Neural cell (in vitro differentiated cells): Measurements from ENCODE around the gene QRICH1. TPM values are rescaled to one million over a fixed set of nuclear protein-coding genes. Genes with fewer than 3 reads are reported as not detected.

Source experiments
- H2AFZ ChIP-seq: fragments of 200-600, 300-800 bp; sonication (generic), shearing (Covaris generic); 2 replicates; pipeline ENCODE4 v1.6.0; 2014; ENCODE audit warnings: low read depth, mild to moderate bottlenecking, antibody characterized with exemption, low read length, moderate library complexity
- H3F3A ChIP-seq: fragments of 200-600 bp; shearing (Covaris generic); 2 replicates; pipeline ENCODE4 v1.6.1; 2016; ENCODE audit warnings: mild to moderate bottlenecking, moderate library complexity, mixed read lengths, antibody characterized with exemption, low read length; ENCODE audit not compliant: insufficient read depth, poor library complexity, severe bottlenecking
- H3K27ac ChIP-seq: fragments of 200-600, 300-800 bp; sonication (generic), shearing (Covaris generic); 2 replicates; pipeline ENCODE4 v1.5.1; 2014; ENCODE audit warnings: mild to moderate bottlenecking, low read length, moderate library complexity
- H3K27me3 ChIP-seq: fragments of 300-800, 200-600 bp; sonication (generic), shearing (Covaris generic); 2 replicates; pipeline ENCODE4 v1.6.0; 2014; ENCODE audit warnings: mild to moderate bottlenecking, low read depth, low read length, moderate library complexity; ENCODE audit not compliant: insufficient read depth
- H3K36me3 ChIP-seq: fragments of 300-800, 200-600 bp; sonication (generic), shearing (Covaris generic); 2 replicates; pipeline ENCODE4 v1.5.1; 2014; ENCODE audit warnings: mild to moderate bottlenecking, antibody characterized with exemption, low read length, moderate library complexity; ENCODE audit not compliant: insufficient read depth
- H3K4me2 ChIP-seq: fragments of 300-800, 200-600 bp; sonication (generic), shearing (Covaris generic); 2 replicates; pipeline ENCODE4 v1.6.0; 2014; ENCODE audit warnings: mild to moderate bottlenecking, low read length
- H3K4me3 ChIP-seq: fragments of 300-800, 200-600 bp; sonication (generic), shearing (Covaris generic); 2 replicates; pipeline ENCODE4 v1.5.1; 2014; ENCODE audit warnings: mild to moderate bottlenecking, low read length, moderate library complexity
- H3K79me2 ChIP-seq: fragments of 200-600 bp; shearing (Covaris generic); replicated peaks from 2 replicates; pipeline ENCODE4 v1.6.0; 2014; ENCODE audit warnings: mild to moderate bottlenecking, low read length, moderate library complexity; ENCODE audit not compliant: insufficient read depth
- H3K9ac ChIP-seq: fragments of 300-800, 200-600 bp; sonication (generic), shearing (Covaris generic); 2 replicates; pipeline ENCODE4 v1.6.1; 2016; ENCODE audit warnings: mild to moderate bottlenecking, low read length, mixed read lengths
- H3K9me2 ChIP-seq: fragments of 200-600 bp; shearing (Covaris generic); 2 replicates; pipeline ENCODE4 v1.6.1; 2016; ENCODE audit warnings: mild to moderate bottlenecking, low read length, mixed read lengths; ENCODE audit not compliant: insufficient read depth
- H3K9me3 ChIP-seq: fragments of 200-600, 300-800 bp; sonication (generic), shearing (Covaris generic); 2 replicates; pipeline ENCODE4 v1.6.1; 2016; ENCODE audit warnings: mild to moderate bottlenecking, mixed run types, low read length, moderate library complexity, mixed read lengths
- H4K20me1 ChIP-seq: fragments of 200-600 bp; shearing (Covaris generic); 2 replicates; pipeline ENCODE4 v1.6.1; 2016; ENCODE audit warnings: mild to moderate bottlenecking, mixed run types; ENCODE audit not compliant: insufficient read depth
- EP300 ChIP-seq: fragments of 450-650 bp; conservative IDR thresholded peaks from 2 replicates; pipeline ENCODE4 v1.6.1; 2014; ENCODE audit warnings: antibody characterized with exemption, mild to moderate bottlenecking, moderate library complexity; ENCODE audit not compliant: poor library complexity, severe bottlenecking
- EZH2 ChIP-seq: fragments of 200-600, 300-800 bp; shearing (Covaris generic), sonication (generic); IDR thresholded peaks from 2 replicates; pipeline ENCODE4 v1.6.1; 2014; ENCODE audit warnings: antibody characterized with exemption, low read length, borderline replicate concordance, mild to moderate bottlenecking; ENCODE audit not compliant: insufficient read depth, poor library complexity, severe bottlenecking
- MXI1 ChIP-seq: fragments of 450-650 bp; conservative IDR thresholded peaks from 2 replicates; pipeline ENCODE4 v1.6.1; 2014; ENCODE audit warnings: antibody characterized with exemption, mild to moderate bottlenecking; ENCODE audit not compliant: poor library complexity, severe bottlenecking
- POLR2AphosphoS5 ChIP-seq: IDR thresholded peaks from 2 replicates; pipeline ENCODE4 v1.6.1; 2012
- RAD21 ChIP-seq: fragments of 450-650 bp; conservative IDR thresholded peaks from 2 replicates; pipeline ENCODE4 v1.6.1; 2014; ENCODE audit warnings: antibody characterized with exemption, mild to moderate bottlenecking, moderate library complexity
- REST ChIP-seq: IDR thresholded peaks from 2 replicates; pipeline ENCODE4 v1.6.1; 2012; ENCODE audit warnings: borderline replicate concordance
- SMC3 ChIP-seq: fragments of 450-650 bp; conservative IDR thresholded peaks from 2 replicates; pipeline ENCODE4 v1.6.1; 2014; ENCODE audit warnings: antibody characterized with exemption, mild to moderate bottlenecking, moderate library complexity; ENCODE audit not compliant: poor library complexity
- TAF1 ChIP-seq: IDR thresholded peaks from 2 replicates; pipeline ENCODE4 v1.6.1; 2012; ENCODE audit warnings: low read depth
- polyA plus RNA-seq: library from polyadenylated mRNA; depleted of rRNA; stranded (reverse); fragments of >200 nt; gene quantifications from 2 replicates; pipeline ENCODE4 v1.2.3, GENCODE V29; 2014
- TF ChIP-seq, protein P1 (sequence below): fragments of 450-650 bp; IDR thresholded peaks from 2 replicates; pipeline ENCODE4 v1.5.1; 2014; ENCODE audit warnings: antibody characterized with exemption, mild to moderate bottlenecking, moderate library complexity; ENCODE audit not compliant: poor library complexity, severe bottlenecking

Gene QRICH1
- polyA plus RNA-seq, 1 donor from 2014 or later, result 87.5 TPM

DNA sequence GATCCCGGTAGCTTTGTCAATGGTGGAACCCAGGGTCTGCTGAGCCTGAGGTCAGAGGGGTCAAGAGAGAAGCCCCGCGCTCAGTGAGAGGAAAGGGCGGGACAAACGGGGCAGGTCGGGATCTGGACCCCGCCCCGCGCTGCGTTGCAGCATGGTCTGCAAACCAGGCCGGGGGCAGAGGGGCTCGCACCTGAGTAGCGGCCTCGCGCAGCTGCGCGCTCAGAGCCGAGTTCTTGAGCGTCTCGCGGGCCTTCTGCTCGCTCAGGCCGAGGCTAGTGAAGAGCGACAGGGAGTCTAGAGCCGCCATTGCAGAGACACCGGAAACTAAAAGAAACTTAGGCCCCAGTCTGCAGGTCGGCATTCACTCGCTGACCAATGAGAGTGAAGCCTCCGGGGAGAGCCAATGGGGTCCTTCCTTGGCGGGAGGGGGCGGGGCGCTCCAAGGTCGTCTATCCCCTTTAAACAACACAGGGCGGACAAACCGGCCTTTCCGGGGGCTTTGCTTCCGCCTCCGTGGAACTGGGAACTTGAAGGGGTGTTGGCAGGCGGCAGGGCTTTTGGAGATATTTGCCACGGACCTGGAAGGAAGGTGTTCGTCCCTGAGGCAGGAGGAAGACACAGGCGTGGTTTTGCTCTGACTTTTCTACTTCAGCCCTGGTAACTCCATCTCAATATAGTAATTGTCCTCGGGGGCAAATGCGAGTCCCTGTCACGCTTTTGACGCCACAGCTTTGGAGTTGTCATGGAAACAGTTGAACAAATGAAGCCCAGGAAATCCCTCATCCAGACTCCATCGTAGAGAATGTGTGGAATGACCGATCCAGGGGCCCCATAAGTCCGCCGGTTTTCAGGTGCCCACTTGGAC is 10.8 kb upstream of the QRICH1 start, which contains the start of gene QARS1:
Gene QARS1 (minus strand): TSS at position 331 of the 865 bp plus-strand sequence. CDS start 24 bp downstream, at position 307.
- H3K9ac ChIP-seq, result peak within 1 kb of the TSS; percentile 81
- no peaks in the 10 kb centered on the region for H3K36me3 ChIP-seq
- H3K9me2 ChIP-seq, result no peaks in the 10 kb centered on the region

GRCh38 chr3:49104052-49104426 is 10.2 kb upstream of the QRICH1 start:
- Histone ChIP-seq H2AFZ (peak overlapping the region; percentile 49), H3K27ac (peak overlapping the region; percentile 70), H3K36me3 (no peaks in the 10 kb centered on the region), H3K4me2 (peak overlapping the region; percentile 92), H3K9me2 (no peaks in the 10 kb centered on the region), H4K20me1 (no peaks in the 10 kb centered on the region), H3K27me3 (no peaks in the 10 kb centered on the region), H3K9ac (peak overlapping the region; percentile 81), H3K79me2 (peaks cover 10% of the 10 kb centered on the region), H3F3A (peaks cover 3% of the 10 kb centered on the region), H3K4me3 (peak overlapping the region; percentile 97), H3K9me3 (no peaks in the 10 kb centered on the region)
- TF ChIP-seq POLR2AphosphoS5 (no peak), TAF1 (no peak), MXI1 (no peak), RAD21 (no peak), SMC3 (no peak), EP300 (no peak), EZH2 (no peak), REST (no peak)
- TF ChIP-seq, protein P1, sequence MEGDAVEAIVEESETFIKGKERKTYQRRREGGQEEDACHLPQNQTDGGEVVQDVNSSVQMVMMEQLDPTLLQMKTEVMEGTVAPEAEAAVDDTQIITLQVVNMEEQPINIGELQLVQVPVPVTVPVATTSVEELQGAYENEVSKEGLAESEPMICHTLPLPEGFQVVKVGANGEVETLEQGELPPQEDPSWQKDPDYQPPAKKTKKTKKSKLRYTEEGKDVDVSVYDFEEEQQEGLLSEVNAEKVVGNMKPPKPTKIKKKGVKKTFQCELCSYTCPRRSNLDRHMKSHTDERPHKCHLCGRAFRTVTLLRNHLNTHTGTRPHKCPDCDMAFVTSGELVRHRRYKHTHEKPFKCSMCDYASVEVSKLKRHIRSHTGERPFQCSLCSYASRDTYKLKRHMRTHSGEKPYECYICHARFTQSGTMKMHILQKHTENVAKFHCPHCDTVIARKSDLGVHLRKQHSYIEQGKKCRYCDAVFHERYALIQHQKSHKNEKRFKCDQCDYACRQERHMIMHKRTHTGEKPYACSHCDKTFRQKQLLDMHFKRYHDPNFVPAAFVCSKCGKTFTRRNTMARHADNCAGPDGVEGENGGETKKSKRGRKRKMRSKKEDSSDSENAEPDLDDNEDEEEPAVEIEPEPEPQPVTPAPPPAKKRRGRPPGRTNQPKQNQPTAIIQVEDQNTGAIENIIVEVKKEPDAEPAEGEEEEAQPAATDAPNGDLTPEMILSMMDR, result no peak

More for the DNA sequence above, 10.8 kb upstream of the QRICH1 start, which contains the start of gene QARS1:
- TF ChIP-seq TAF1, result peak; percentile 71
- no peak for TF ChIP-seq EP300
- peak; percentile 58 for TF ChIP-seq REST
- no peak for TF ChIP-seq RAD21
- TF ChIP-seq SMC3, result no peak
- peak; percentile 86 for TF ChIP-seq MXI1
- peak; percentile 74 for TF ChIP-seq POLR2AphosphoS5
- no peak for TF ChIP-seq EZH2
- no peaks in the 10 kb centered on the region for H3K27me3 ChIP-seq
- peak within 1 kb of the TSS; percentile 70 for H3K27ac ChIP-seq
- H3K4me2 ChIP-seq, result peak within 1 kb of the TSS; percentile 92
- H3K4me3 ChIP-seq, result peak within 1 kb of the TSS; percentile 97
- no peaks in the 10 kb centered on the region for H3K9me3 ChIP-seq
- H3F3A ChIP-seq, result peaks cover 3% of the 10 kb centered on the region
- H3K79me2 ChIP-seq, result peaks cover 10% of the 10 kb centered on the region
- H2AFZ ChIP-seq, result peak within 1 kb of the TSS; percentile 49
- no peaks in the 10 kb centered on the region for H4K20me1 ChIP-seq
